HL-60/S4 treated with phorbol 12-myristate 13-acetate at 8.2 ng/mL for 4 days and 3 days (cell line): Measurements from ENCODE around the gene SPTY2D1.

Experiments
- in situ Hi-C: fragments of 300-500 bp; cut with MboI; formaldehyde crosslinking; loops from 2 replicates; pipeline ENCODE4 v1.15.0; 2022; ENCODE audit warnings: low sequenced_read_pairs

The SPTY2D1 gene

GRCh38 chr11:18566406-18566805 is 67.7 kb downstream of the SPTY2D1 start:
- in situ Hi-C loops: no loop called here

DNA sequence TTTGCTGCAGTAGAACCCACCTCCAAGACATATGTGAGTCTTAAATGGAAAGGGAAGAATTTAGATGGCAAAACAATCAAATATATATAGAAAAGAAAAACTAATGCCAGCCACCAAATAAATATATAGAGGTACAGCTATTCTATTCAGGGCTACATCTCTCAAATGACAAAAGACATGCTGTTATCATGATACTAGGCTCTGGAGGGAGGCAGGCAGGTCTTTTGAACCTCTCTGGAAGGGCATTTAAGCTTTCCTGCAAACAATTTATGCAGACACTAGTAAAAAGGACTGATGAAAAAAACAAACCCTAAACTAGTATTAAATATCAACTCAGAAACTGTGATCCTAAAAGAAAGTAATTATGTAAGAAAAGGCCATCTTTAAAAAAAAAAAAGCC is 70.0 kb downstream of the SPTY2D1 start:
- in situ Hi-C loops: no loop called here

DNA sequence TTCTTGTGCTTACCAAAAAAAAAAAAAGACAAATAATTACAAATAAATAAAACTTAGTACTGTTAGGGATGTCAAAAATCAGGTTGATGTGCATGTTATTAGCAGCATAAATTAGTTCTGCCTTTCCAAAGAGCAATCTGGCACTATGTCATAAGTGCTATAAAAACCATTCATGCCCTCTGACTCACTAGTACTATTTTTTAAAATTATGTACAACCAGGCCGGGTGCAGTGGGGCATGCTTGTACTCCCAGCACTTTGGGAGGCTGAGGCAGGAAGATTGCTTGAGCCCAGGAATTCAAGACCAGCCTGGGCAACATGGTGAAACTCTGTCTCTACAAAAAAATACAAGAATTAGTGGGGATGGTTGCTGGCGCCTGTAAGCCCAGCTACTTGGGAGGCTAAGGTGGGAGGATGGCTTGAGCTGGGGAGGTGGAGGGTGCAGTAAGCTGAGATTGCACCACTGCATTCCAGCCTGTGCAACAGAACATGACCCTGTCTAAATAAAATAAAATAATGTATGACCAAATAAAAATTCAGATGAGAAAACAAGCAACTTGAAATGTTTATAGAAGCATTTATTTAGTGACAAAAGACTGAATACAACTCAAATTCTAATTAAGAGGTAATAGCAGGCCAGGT is 70.9 kb downstream of the SPTY2D1 start:
- in situ Hi-C loops: no loop called here
